Thoracic aorta (tissue), 2 donors: ENCODE data around the gene ITM2C. TPM values are rescaled to one million over a fixed set of nuclear protein-coding genes. Genes with fewer than 3 reads are reported as not detected.

Experiments used
- ATAC-seq: fragments of 150-250 bp; one replicate; pipeline ENCODE4 v1.8.0; 2017; ENCODE audit warnings: low read depth; ENCODE audit not compliant: insufficient number of reproducible peaks, low FRiP score
- DNase-seq: peaks from one replicate; pipeline ENCODE4 v3.0.0-alpha.2; 2020; ENCODE audit warnings: low spot score
- H3K27ac ChIP-seq, 2 donors: fragments of 200-600 bp; sonication (generic); 1 replicate in 1 of 2; 2 replicates in 1 of 2; pipeline ENCODE4 v1.5.1; 2016; ENCODE audit warnings: mild to moderate bottlenecking in 2 of 2, moderate library complexity in 2 of 2
- H3K27me3 ChIP-seq: fragments of 200-600 bp; sonication (generic); replicated peaks from 2 replicates; pipeline ENCODE4 v1.6.0; 2016; ENCODE audit warnings: mild to moderate bottlenecking; ENCODE audit not compliant: insufficient read depth
- H3K36me3 ChIP-seq: fragments of 200-600 bp; sonication (generic); one replicate; pipeline ENCODE4 v1.5.1; 2016
- H3K4me1 ChIP-seq, 2 donors: fragments of 200-600 bp; sonication (generic); 1 replicate in 1 of 2; 2 replicates in 1 of 2; pipeline versions ENCODE4 v1.5.1 to v1.6.0; 2016; ENCODE audit warnings: low read depth in 2 of 2, mild to moderate bottlenecking in 1 of 2; ENCODE audit not compliant: control insufficient read depth in 1 of 2
- H3K4me3 ChIP-seq: fragments of 200-600 bp; sonication (generic); 2 replicates; pipeline ENCODE4 v1.5.1; 2016; ENCODE audit warnings: mild to moderate bottlenecking
- H3K9me3 ChIP-seq: fragments of 200-600 bp; sonication (generic); 2 replicates; pipeline ENCODE4 v1.5.1; 2016
- CTCF ChIP-seq: fragments of 200-600 bp; sonication (generic); IDR thresholded peaks from one replicate; pipeline ENCODE4 v1.5.1; 2019; ENCODE audit warnings: antibody characterized with exemption
- total RNA-seq, 2 donors: library from RNA; depleted of rRNA; stranded (reverse); fragments of >200 nt; gene quantifications; one replicate each; pipeline versions ENCODE4 v1.1.0 to v1.2.3, GENCODE V29; 2016

The ITM2C gene
- total RNA-seq, 2 donors from 2014 or later, result 65.5 to 70.6 TPM

- DNase-seq, result no peak
Measured at GRCh38 chr2:230901006-230901405, 36.3 kb downstream of the ITM2C start.

GRCh38 chr2:230902180-230902899 lies 37.6 kb downstream of the ITM2C start:
- Histone ChIP-seq H3K9me3 (no peaks in the 10 kb centered on the region), H3K4me3 (no peak overlapping the region), H3K36me3 (no peaks in the 10 kb centered on the region), H3K27ac (no peak overlapping the region), H3K27me3 (no peaks in the 10 kb centered on the region), H3K4me1 (no peaks in the 10 kb centered on the region)
- DNase-seq, result no peak
- TF ChIP-seq CTCF, result no peak
- ATAC-seq, result no peak

More at GRCh38 chr2:230901006-230901405, 36.3 kb downstream of the ITM2C start:
- Histone ChIP-seq H3K9me3 (no peaks in the 10 kb centered on the region), H3K4me3 (no peak overlapping the region), H3K27ac (no peak overlapping the region), H3K27me3 (no peaks in the 10 kb centered on the region), H3K36me3 (no peaks in the 10 kb centered on the region), H3K4me1 (no peaks in the 10 kb centered on the region)
- no peak for ATAC-seq
- no peak for TF ChIP-seq CTCF

DNA sequence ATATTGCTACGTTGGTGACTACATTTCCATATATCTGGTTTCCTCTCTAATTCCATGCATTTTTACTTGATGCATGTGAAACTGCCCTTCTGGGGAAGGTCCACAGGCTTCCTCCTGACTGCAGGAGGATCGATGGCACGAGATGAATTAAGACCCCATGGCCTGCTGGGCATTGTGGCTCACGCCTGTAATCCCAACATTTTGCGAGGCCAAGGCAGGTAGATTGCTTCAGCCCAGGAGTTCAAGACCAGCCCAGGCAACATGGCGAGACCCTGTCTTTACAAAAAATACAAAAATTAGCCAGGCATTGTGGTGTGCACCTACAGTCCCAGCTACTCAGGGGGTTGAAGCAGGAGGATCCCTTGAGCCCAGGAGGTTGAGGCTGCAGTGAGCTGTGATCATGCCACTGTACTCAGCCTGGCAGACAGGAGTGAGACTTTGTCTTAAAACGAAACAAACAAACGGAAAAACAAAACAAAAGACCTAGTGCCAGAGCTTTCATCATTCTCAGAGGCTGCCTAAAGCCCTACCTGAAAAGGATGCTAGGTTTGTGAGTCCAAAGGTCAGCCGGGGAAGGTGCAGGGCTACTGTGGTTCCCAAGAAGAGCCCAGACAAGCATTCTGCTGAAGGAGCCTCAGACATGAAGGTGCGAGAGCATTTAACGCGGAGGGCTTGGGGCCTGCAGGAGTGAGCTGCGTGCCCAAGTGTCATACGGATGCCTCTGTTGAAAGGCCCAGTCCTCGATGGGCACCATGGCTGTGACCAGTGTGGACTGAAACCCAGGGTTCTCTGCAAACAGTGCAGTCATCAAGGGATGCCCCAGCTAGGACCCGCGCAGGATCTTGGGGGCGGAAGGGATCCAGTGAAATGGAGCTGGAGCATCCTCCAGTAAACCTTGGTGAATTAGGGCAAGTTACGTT lies 38.7 kb downstream of the ITM2C start:
- Histone ChIP-seq H3K36me3 (no peaks in the 10 kb centered on the region), H3K4me3 (no peak overlapping the region), H3K9me3 (no peaks in the 10 kb centered on the region), H3K27ac (no peak overlapping the region), H3K27me3 (no peaks in the 10 kb centered on the region), H3K4me1 (no peaks in the 10 kb centered on the region)
- DNase-seq (no peak), ATAC-seq (no peak)
- TF ChIP-seq CTCF, result no peak

DNA sequence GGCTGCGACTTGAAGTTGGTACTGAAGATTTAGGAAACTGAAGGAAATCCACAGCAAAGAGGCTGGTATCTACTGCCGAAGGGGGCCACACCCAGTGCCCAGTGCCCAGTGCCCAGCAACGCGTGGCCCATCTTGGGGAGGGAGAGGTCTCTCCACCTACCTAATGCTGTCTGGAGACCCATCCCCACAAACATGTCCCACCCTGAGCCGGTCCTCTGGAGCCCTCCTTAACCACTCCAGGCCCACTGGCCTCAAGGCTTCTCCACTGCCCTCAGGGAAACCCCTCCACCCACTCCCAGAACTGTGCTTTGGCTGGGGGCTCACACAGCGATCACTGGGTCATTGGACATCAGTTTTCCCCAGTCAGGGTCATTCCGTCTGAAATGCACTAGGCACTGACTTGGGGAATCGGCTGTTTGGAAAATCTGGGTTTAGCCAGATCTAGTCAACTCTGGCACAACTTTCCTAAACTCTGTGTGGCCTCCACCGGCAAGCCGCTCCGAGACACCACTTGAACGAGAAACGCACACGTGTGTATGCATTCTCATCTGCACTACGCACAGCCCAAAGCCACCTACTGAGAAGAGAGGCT lies 40.2 kb downstream of the ITM2C start:
- H3K36me3 ChIP-seq, result no peaks in the 10 kb centered on the region
- no peaks in the 10 kb centered on the region for H3K27me3 ChIP-seq
- H3K4me1 ChIP-seq, result no peaks in the 10 kb centered on the region
- H3K9me3 ChIP-seq, result no peaks in the 10 kb centered on the region
- ATAC-seq (no peak), DNase-seq (no peak)
- H3K4me3 ChIP-seq, result no peak overlapping the region
- no peak overlapping the region for H3K27ac ChIP-seq
- no peak for TF ChIP-seq CTCF
